Activated CD4-positive, alpha-beta T cell treated with anti-CD3 and anti-CD28 coated beads, Interleukin-2, amount 50 U/mL, for 48 hours (primary cell): ENCODE data around the gene GARNL3.
A peak's percentile ranks its signal among the peaks of the same experiment; 100 is the strongest.

Source experiments
- DNase-seq, 2 experiments: peaks; one replicate each; pipeline ENCODE4 v3.0.0-alpha.2; 2020

The GARNL3 gene

DNA sequence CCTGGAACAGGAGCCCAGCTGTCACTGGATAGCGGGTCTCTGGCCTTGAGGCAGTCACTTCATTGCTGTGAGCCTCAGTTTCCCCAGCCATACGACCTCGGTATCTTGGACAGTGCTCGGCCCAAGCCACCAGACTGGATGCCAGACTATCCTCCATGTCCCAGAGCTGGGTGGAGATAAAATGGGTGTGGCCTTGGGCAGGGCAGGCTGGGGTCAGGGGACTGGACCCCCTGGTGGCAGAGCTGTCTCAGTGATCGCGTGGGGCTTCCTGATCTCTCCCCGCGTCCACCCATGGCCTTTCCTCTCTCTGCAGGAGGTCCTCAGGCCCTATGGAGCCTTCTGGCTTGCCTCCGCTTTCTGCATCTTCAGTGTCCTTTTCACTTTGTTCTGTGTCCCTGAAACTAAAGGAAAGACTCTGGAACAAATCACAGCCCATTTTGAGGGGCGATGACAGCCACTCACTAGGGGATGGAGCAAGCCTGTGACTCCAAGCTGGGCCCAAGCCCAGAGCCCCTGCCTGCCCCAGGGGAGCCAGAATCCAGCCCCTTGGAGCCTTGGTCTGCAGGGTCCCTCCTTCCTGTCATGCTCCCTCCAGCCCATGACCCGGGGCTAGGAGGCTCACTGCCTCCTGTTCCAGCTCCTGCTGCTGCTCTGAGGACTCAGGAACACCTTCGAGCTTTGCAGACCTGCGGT, 142.4 kb downstream of the GARNL3 start:
- no peak for DNase-seq

DNA sequence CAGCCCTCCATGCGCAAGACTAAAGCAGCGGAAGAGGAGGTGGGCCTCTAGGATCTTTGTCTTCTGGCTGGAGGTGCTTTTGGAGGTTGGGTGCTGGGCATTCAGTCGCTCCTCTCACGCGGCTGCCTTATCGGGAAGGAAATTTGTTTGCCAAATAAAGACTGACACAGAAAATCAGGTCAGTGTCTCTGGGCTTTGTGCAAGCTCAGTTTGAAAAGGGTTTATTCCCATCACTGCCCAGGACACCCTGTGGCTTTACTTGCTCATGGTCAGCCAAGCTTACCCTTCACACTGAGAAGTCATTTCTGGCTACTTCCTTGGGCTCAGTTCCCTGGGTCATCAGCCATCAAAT, 142.9 kb downstream of the GARNL3 start:
- no peak for DNase-seq

DNA sequence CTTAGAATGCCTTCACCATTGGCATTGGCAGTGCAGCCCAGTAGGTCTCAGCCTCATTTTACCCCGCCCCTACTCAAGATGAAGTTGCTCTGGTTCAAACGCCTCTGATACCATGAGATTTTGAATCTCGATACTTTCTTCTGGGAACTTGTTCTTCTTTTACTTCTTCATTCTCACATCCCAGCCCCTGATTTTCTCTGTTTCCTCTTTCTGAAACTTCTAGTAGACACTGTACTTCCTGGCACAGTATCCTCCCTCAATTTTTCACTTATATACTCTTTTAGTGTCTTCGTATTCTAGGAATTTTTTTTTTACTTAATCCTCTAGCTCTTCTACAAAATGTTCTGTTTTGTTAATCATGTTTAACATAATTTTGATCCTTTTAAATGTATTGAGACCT, 146.5 kb downstream of the GARNL3 start:
- no peak for DNase-seq

DNA sequence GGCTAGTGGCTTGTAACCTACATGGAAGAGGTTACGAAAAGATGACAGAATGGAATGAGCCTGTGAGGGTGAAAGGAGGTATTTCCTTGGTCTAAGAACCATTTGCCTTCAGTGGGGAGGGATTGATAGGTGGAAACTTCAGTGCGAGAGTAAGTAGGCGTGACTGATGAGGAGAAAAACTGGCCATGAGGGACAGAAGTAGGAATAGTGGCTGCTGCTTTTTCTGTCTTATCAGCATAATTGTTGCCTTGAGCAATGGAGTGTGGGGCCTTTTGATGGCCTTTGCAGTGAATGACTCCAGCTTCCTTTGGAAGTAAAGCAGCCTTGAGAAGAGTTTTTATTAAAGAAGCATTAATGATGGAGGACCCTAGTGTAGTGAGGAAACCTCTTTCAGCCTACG, 150.6 kb downstream of the GARNL3 start:
- DNase-seq = no peak

DNA sequence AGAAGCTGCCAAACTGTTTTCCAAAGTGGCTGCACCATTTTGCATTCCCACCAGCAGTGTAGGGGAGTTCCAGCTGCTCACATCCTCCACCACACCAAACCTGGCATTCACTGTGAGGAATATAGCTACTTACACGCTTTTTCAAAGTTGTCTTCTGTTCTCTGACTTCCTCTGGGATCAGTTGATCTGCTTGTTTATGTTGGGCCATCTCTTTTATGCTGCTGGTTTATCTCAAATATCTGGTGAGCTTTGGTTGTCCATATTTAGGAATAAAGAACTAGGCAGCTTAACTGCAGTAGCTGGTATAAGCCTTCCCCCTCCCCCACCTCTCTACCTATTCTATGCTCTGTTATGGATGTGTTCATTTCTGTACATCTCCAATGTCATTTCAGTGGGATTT, 151.1 kb downstream of the GARNL3 start:
- DNase-seq = no peak

DNA sequence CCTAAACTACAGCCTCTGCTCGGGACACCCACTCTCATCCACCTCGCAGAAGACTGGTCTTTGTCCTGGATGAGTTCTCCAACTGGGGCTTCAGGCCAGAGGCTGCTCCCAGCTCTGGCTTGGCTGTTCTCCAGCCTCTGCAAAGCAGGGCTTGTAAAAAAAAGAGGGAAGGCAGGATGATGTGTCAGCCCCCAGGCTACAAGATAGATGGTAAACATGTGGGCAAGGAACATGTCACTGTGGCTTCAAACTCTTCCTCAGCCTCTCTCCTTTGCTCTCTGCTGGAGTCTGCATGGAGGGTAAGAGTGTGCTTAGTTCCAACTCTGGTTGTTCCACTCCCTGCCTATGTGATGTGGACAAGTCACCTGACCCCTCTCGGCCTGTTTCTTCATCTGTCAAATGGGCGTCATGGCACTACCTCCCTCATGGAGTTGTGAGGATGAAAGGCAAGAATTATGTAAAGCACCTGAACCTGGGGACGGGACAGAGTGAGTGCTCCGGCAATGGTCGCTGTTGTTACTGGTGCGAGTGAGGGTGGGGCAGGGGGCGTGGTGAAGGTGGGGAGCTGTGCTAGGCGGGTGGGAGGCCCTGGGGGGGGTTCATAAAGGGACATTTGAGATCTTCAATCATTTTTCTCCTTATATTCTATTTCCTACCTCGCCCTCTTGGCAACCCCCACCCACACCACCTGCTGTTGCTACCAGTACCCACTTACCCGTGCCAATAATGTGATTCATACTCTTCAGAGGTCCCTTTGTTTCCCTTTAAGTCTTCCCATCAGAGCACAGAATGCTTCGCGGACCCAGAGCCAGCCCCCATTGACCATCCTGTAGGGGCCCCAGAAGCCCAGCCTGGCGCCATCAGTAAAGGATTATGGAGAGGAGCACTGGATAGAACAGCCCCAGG, 152.8 kb downstream of the GARNL3 start:
- no peak for DNase-seq

DNA sequence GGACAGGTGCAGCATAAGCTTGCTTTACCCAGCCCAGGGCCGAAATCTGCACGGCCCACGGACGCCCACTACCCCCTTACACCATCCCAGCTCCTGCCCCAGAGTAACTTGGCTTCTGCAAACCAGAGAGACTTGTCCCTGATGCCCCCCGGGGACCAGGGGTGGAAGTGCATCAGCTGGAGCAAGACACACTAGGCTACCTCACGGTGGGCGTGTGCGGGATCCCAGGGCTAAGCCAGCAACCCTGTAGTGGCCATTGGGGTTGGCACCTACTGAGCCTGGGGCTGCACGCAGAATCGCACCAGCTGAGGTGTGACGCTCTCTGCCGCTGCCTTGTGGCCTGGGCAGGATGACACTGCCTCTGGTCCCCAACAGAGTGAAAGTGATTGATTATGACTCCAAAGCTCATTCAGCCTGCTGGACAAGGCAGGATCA, 153.5 kb downstream of the GARNL3 start:
- DNase-seq = peak; percentile 41 to 55

DNA sequence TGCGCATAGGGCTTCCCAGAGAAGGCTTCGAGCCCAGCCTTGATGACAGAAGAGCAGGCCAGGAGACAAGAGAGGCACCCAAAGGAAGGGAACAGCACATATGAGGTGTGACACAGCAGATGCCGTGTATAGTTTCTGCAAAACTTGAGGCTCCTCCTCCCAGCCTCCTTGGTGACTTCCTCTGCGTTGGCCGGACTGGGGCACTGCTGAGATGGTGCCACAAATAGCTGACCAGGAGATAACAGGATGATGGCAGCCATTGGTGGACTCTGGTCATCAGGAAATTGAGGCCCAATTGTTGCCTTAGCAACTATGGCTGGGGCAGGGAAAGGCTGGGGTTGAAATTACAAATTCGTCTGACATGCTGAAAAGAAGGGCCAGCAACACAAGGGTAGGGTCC, 154.8 kb downstream of the GARNL3 start:
- no peak for DNase-seq

DNA sequence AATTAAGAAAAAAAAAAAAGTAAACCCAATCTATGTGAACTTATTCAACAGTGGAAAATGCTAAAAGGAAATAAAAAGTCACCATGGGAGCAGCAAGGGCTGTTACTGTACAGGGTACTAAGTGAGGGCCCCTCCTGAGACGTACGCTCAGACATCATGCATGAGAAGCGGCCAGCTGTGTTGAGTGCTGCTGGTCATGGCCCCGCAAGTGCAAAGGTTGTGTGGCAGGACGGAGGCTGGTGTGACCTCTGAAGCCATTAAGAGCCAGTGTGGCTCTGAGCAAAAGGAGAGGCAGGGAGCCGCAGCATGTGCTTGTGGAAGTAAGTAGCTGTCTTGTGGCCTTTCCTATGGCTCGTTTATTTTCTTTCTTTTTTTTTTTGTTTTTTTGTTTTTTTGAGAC, 156.5 kb downstream of the GARNL3 start:
- DNase-seq = no peak

DNA sequence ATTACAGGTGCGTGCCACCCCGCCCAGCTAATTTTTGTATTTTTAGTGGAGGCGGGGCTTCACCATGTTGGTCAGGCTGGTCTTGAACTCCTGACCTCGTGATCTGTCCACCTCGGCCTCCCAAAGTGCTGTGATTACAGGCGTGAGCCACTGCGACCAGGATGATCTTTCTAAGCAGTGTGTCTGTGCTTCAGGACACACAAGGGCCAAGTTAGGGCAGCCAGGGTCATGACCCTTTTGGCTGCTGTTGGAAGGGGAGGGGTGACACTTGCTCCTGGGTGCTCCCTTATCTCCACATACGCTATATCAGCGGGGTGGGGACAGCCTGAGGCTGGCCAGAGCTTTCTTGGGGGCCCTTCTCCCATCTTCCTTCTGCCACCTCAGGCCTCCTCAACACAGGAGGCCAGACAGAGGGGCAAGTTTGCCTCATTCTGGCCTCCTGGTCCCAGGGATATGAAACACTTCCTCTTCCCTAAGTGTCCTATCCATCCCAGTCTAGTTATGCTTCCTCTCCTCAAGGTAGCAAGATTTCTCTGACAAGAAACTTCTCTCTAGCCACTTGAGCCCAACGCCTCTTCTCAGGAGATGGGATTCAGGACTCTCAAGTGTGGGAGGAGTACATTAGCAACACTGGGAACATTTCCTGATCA, 157.7 kb downstream of the GARNL3 start:
- DNase-seq = no peak

DNA sequence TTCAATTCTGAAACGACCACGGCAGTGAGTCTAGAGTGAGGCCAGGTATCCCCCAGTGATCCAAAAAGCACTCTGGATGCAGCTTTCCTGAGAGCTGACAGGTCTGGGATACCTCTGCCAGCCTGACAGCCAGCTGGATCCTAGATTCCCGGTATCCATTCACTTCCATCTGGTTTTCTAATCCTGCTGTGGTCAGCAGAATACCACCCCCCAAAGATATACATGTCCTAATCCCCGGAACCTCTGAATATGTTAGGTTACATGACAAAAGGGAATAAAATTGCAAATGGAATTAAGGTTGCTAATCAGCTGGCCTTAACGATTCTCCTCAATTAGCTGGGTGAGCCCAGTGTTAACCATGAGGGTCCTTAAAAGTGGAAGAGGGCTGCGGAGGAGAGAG, 158.2 kb downstream of the GARNL3 start:
- DNase-seq = no peak

DNA sequence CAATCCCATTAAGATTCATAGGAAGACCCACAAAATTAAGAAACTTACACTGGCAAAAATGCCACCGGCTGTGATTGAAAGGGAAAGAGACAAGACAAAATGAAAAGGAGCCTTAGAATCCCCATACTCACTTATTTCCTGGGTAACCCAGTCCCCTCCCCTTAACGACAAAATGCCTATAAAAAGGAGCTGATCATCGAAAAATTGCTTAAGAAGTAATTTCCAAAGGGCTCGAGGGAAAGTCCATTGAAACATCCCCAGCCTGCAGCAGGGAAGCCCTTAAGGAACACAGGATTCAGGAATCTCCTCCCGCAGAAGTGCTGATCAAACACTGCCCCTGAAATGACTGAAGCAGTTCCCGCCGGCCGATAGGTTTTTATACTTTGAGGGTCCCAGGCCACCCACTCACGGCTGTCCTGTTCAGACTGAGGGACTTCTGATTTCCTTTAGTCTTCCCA, 158.9 kb downstream of the GARNL3 start:
- no peak for DNase-seq

DNA sequence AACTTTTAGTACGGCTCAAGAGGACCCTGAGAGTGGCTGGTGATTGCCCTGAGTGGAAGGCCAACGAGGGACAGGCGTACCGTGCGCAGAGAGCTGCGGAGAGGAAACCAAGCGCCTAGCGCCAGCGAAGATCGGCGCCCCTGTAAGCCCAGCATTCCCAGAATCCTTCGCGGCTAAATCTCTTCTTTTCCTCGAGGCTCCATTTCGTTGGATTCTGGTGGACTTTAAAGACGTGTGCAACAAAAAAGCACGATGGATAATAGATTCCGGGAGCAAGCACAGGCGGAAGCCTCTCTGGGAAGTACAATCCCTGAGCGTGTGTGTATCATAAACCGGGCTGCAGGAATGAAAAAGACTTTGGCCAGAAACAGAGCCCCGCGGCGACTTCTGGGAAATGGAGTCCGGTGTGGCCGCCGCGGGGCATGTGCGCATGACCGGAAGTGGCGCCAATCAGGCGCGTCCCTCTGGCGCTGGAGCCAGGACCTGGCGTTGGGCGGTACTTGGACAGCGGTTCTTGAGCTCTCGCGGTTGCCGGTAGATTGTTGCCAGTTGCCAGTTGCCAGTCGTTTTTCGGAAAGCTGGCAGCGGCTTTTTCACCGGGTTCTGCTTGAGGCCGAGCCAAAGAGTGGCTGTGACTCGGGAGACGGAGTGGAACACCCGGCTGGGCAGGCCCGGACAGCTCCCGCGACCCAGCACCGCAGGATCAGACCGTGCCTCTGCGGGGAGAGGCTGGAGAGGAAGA, 159.5 kb downstream of the GARNL3 start, which contains the start of gene ZNF79:
Gene ZNF79, plus strand, starts transcription at position 449 of the 742 bp plus-strand sequence. CDS start 406 bp downstream, outside the sequence.
- DNase-seq = peak; percentile 93 to 94

DNA sequence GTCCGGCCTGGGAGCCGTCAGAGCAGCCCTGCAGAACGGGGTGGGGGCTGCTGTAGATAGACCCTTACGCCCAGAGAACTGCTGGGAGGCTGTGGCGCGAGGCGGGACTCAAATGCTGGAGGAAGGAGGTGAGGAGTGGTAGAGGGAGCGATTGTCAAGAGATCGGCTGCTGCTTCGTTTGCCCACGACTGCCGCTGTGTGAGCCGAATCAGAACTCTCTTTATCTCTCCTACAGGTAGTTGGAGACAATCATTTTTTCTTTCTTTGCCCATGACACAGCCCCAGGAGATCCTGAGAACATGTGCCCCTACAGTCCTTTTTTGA, 160.1 kb downstream of the GARNL3 start:
- peak in 1 of 2 experiments; percentile 51 for DNase-seq

DNA sequence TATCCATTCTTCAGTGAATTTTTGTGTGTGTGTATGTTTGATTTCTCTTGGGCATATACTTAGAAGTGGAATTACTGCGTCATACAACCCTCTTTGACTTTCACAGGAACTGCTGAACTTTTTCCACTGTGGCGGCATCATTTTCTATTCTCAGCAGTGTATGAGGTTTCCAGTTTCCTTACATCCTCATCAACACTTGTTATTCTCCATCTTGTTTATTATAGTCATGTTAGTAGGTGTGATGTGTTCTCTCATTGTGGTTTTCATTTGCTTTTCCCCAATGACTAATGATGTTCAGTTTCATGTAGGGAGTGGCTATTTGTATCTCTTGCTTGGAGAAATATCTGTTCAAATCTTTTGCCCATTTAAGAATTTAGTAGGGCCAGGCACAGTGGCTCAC, 162.2 kb downstream of the GARNL3 start:
- DNase-seq = peak in 1 of 2 experiments; percentile 55

DNA sequence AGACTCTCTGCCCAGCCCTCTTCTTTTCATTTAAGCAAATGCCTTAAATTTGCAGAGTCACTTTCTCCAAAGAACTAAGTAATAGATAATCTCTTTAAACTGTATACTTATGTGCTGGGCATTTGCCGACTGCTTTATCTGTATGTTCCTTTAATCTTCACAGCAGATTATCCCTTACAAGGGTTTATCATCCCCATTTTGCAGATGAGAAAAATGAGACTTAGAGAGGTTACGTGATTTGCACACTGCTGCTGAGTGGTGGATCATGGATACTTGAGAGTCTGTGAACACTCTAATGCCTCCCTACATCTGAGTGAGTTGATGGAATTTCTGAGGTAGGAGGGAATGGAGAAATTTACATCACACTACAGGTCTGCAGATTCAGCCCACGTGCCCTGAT, 163.8 kb downstream of the GARNL3 start:
- no peak for DNase-seq

DNA sequence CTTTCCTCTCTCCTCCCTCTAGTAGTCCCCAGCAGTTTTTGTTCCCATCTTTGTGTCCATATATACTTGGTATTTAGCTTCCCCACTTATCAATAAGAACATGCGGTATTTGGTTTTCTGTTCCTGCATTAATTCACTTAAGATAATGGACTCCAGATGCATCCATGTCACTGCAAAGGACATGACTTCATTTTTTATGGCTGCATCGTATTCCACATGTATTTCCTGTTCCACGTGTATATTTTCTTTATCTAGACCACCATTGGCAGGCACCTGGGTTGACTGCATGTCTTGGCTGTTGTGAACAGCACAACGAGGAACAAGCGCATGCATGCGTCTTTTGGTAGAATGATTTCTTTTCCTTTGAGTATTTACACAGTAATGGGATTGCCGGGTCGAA, 165.8 kb downstream of the GARNL3 start:
- no peak for DNase-seq

DNA sequence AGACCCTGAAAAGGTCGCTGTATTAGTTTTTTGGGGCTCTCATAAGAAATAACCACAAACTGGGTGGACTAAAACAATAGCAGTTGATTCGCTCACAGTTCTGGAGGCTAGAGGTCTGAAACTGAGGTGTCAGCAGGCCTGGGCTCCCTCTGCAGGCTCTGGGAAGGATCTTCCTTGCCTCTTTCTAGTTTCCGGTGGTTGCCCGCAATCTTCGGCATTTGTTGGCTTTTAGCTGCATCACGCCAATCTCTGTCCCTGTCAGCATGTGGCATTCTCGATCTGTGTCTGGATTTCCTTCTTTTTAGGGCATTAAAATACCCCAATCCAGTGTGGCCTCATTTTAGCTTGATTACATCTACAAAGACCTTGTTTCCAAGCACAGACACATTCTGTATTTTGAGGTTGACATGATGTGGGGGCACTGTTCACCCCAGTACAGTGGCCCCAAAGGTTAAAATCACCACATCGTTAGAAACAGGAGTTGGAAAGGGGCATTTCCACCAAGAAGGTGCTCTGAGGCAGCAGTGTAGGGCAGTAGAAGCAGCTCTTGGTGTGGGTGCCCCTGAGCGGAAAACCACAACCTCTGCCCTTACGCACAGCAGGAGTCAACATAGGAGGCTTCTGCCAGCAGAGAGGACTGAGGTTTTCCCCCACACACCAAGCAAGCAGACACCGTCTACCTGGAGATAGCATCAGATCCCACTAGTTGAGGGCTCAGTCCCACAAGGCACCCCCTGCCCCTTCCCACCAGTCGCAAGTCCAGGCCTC, 173.1 kb downstream of the GARNL3 start:
- peak in 1 of 2 experiments; percentile 43 for DNase-seq

DNA sequence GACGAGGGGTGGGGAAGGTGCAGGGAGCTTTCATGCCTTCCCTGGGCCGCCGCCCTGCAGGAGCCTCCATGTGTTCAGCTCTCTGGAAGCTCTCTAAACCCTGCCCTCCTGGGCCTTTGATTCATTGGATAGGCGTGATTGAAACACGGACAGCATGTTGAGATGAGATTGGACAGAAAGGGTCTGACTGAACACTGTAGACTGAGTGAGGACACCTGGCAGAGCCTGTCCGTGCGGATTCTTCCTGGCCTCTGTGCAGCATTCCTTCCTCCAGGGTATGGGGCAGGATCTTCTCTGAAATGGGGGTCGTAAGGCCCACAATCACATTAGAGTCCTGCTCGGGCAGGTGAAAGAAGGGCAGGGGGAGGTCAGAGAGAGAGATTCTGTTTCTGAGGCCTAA, 173.8 kb downstream of the GARNL3 start:
- no peak for DNase-seq
